CD14-positive monocyte (primary cell): ENCODE results near the gene PSENEN. TPM values are rescaled to one million over a fixed set of nuclear protein-coding genes. Genes with fewer than 3 reads are reported as not detected.
A peak's percentile ranks its signal among the peaks of the same experiment; 100 is the strongest.

Experiments
- DNase-seq, 3 donors: peaks; one replicate each; pipeline ENCODE4 v3.0.0-alpha.2; 2011 to 2022
- H2AFZ ChIP-seq: 2 replicates; pipeline ENCODE4 v1.6.0; 2012; ENCODE audit warnings: mild to moderate bottlenecking, low read depth, low read length, inconsistent platforms; ENCODE audit not compliant: insufficient read depth, poor library complexity, severe bottlenecking
- H3K27ac ChIP-seq, 2 donors: 1 replicate in 1 of 2; 2 replicates in 1 of 2; pipeline ENCODE4 v1.5.1; 2012 to 2013; ENCODE audit warnings: low read length in 2 of 2, control low read depth in 1 of 2, inconsistent platforms in 1 of 2, low read depth in 1 of 2, mild to moderate bottlenecking in 1 of 2
- H3K27me3 ChIP-seq, 2 donors: one replicate each; pipeline versions ENCODE4 v1.6.0 to v1.6.1; 2011 to 2013; ENCODE audit warnings: low read length in 2 of 2; ENCODE audit not compliant: control insufficient read depth in 2 of 2, insufficient read depth in 2 of 2
- H3K36me3 ChIP-seq, 2 donors: replicated peaks in 1 of 2; 1 replicate in 1 of 2; 2 replicates in 1 of 2; pipeline versions ENCODE4 v1.5.1 to v1.6.1; 2012 to 2013; ENCODE audit warnings: low read length in 2 of 2, control low read depth in 1 of 2, inconsistent platforms in 1 of 2, mild to moderate bottlenecking in 1 of 2; ENCODE audit not compliant: insufficient read depth in 2 of 2, control insufficient read depth in 1 of 2
- H3K4me1 ChIP-seq, 2 donors: 1 replicate in 1 of 2; 2 replicates in 1 of 2; pipeline versions ENCODE4 v1.5.1 to v1.6.1; 2012 to 2013; ENCODE audit warnings: low read length in 2 of 2, control low read depth in 1 of 2, inconsistent platforms in 1 of 2, mild to moderate bottlenecking in 1 of 2, moderate library complexity in 1 of 2; ENCODE audit not compliant: insufficient read depth in 2 of 2, control insufficient read depth in 1 of 2
- H3K4me2 ChIP-seq: replicated peaks from 2 replicates; pipeline ENCODE3; 2012; ENCODE audit warnings: low read length, moderate library complexity, mild to moderate bottlenecking; ENCODE audit not compliant: poor library complexity, severe bottlenecking; ENCODE audit errors: extremely low read depth
- H3K4me3 ChIP-seq, 3 experiments: fragments of 200-600 bp in 1 of 3; sonication (generic) in 1 of 3; replicated peaks in 1 of 3; 1 replicate in 2 of 3; 2 replicates in 1 of 3; pipeline ENCODE4 v1.5.1; 2011 to 2013; ENCODE audit warnings: low read length in 3 of 3, mild to moderate bottlenecking in 3 of 3, control low read depth in 2 of 3, low read depth in 2 of 3, inconsistent platforms in 1 of 3, moderate library complexity in 1 of 3
- H3K79me2 ChIP-seq: 2 replicates; pipeline ENCODE4 v1.6.0; 2012; ENCODE audit warnings: mild to moderate bottlenecking, control low read depth, inconsistent platforms, low read length, moderate library complexity; ENCODE audit not compliant: insufficient read depth
- H3K9ac ChIP-seq: 2 replicates; pipeline ENCODE4 v1.6.0; 2017; ENCODE audit warnings: low read length, mild to moderate bottlenecking; ENCODE audit not compliant: insufficient read depth, poor library complexity, severe bottlenecking
- H3K9me3 ChIP-seq, 2 donors: replicated peaks in 1 of 2; 1 replicate in 1 of 2; 2 replicates in 1 of 2; pipeline versions ENCODE4 v1.5.1 to v1.6.1; 2012 to 2013; ENCODE audit warnings: low read length in 2 of 2, control low read depth in 1 of 2; ENCODE audit not compliant: control insufficient read depth in 1 of 2, insufficient read depth in 1 of 2
- H4K20me1 ChIP-seq: 2 replicates; pipeline ENCODE4 v1.6.0; 2012; ENCODE audit warnings: mild to moderate bottlenecking, low read length, control low read depth, moderate library complexity; ENCODE audit not compliant: insufficient read depth
- H3K27ac Mint-ChIP-seq, 7 donors: one replicate each; pipeline ENCODE4 v1.8.0; 2020; ENCODE audit warnings: mild to moderate bottlenecking in 7 of 7, mixed read lengths in 7 of 7, moderate library complexity in 6 of 7, inconsistent platforms in 2 of 7
- H3K27me3 Mint-ChIP-seq, 3 donors: one replicate each; pipeline ENCODE4 v1.8.0; 2021 to 2022; ENCODE audit warnings: low read depth in 3 of 3, mild to moderate bottlenecking in 3 of 3, mixed read lengths in 3 of 3, moderate library complexity in 3 of 3, inconsistent platforms in 1 of 3
- H3K36me3 Mint-ChIP-seq, 2 donors: one replicate each; pipeline ENCODE4 v1.8.0; 2020; ENCODE audit warnings: mixed read lengths in 2 of 2, inconsistent platforms in 1 of 2, mild to moderate bottlenecking in 1 of 2
- H3K4me1 Mint-ChIP-seq: one replicate; pipeline ENCODE4 v1.8.0; 2020; ENCODE audit warnings: mild to moderate bottlenecking, mixed read lengths
- H3K4me3 Mint-ChIP-seq, 2 donors: one replicate each; pipeline ENCODE4 v1.8.0; 2020; ENCODE audit warnings: mild to moderate bottlenecking in 2 of 2, mixed read lengths in 2 of 2, moderate library complexity in 1 of 2
- H3K9me3 Mint-ChIP-seq, 7 donors: one replicate each; pipeline ENCODE4 v1.8.0; 2020 to 2022; ENCODE audit warnings: mixed read lengths in 7 of 7, mild to moderate bottlenecking in 6 of 7, moderate library complexity in 6 of 7, inconsistent platforms in 2 of 7
- CTCF ChIP-seq: fragments of 200-600 bp; IDR thresholded peaks from one replicate; pipeline ENCODE4 v1.8.0; 2022; ENCODE audit warnings: antibody characterized with exemption, mild to moderate bottlenecking
- WGBS: methylation state at CpG from one replicate; pipeline ENCODE4 v1.1.5; 2013; ENCODE audit warnings: missing lambda C conversion rate; ENCODE audit not compliant: insufficient coverage; 5-methylcytosine and 5-hydroxymethylcytosine counted together
- intact Hi-C, 2 donors: fragments of 100-400 bp; cut with micrococcal nuclease; formaldehyde crosslinking; loops; one replicate each; pipeline versions ENCODE4 v1.15.0 to v1.15.1; 2023
- polyA plus RNA-seq, 3 donors: library from polyadenylated mRNA; depleted of rRNA in 1 of 3; unstranded in 2 of 3; stranded (reverse) in 1 of 3; fragments of 300-500 nt in 2 of 3; fragments of >200 nt in 1 of 3; fragmentation: Illumina TruSeq in 2 of 3; gene quantifications; 1 replicate in 2 of 3; 2 replicates in 1 of 3; pipeline ENCODE4 v1.2.3, GENCODE V29; 2012 to 2021

Gene PSENEN
- polyA plus RNA-seq, 3 donors = 29.7 to 149 (median 129) TPM

GRCh38 chr19:35792312-35792711 is 46.9 kb downstream of the PSENEN start:
- Mint-ChIP-seq H3K9me3 (peaks cover 0 to 6% (median 0%) of the 10 kb centered on the region in 7 donors), H3K27me3 (peaks cover 22 to 30% (median 24%) of the 10 kb centered on the region in 3 donors), H3K4me3 (no peak overlapping the region), H3K4me1 (peaks cover 2% of the 10 kb centered on the region), H3K36me3 (peaks cover 0 to 4% of the 10 kb centered on the region in 2 donors), H3K27ac (peak overlapping the region in 1 of 7 donors; percentile 23)
- Histone ChIP-seq H3K27ac (no peak overlapping the region), H4K20me1 (no peaks in the 10 kb centered on the region), H3K9me3 (no peaks in the 10 kb centered on the region), H3K9ac (no peak overlapping the region), H3K4me3 (no peak overlapping the region), H2AFZ (no peak overlapping the region), H3K4me2 (no peak overlapping the region), H3K4me1 (no peaks in the 10 kb centered on the region), H3K36me3 (peaks cover 0 to 5% of the 10 kb centered on the region in 2 donors), H3K27me3 (peaks cover 2 to 11% of the 10 kb centered on the region in 2 donors), H3K79me2 (no peaks in the 10 kb centered on the region)
- no peak for TF ChIP-seq CTCF
- DNase-seq = no peak
- WGBS = 90% methylated on average over 15 of the region's 15 CpGs
- intact Hi-C loops = no loop called here

DNA sequence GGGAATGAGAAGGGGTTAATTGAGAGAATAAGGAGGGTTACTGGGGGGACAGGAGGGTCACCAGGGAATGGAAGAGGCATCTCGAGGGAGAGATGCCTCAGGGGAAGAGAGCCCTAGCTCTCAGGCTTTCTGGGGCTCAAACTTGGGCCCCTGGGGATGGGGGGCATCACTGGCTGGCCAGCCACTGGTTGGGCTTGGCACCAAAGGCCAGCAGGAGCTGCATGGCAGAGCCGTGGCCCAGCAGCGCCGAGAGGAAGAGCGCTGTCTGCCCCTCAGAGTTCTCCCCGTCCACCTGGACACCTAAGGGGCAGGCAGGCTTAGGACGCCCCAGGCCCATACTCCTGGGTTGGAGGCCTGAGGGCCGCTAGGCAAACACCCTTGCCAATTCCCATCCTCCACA is 47.4 kb downstream of the PSENEN start:
- no peaks in the 10 kb centered on the region for H3K4me1 ChIP-seq
- Mint-ChIP-seq H3K36me3 (peaks cover 0 to under 1% of the 10 kb centered on the region in 2 donors), H3K27me3 (peaks cover 28 to 36% (median 28%) of the 10 kb centered on the region in 3 donors), H3K9me3 (peaks cover 0 to 6% (median 0%) of the 10 kb centered on the region in 7 donors), H3K4me3 (no peak overlapping the region), H3K27ac (peak overlapping the region in 1 of 7 donors; percentile 26), H3K4me1 (peaks cover 4% of the 10 kb centered on the region)
- H3K36me3 ChIP-seq = no peaks in the 10 kb centered on the region
- no peak overlapping the region for H3K27ac ChIP-seq
- no peak overlapping the region for H3K4me2 ChIP-seq
- 89% methylated on average over 8 of the region's 8 CpGs for WGBS
- no peaks in the 10 kb centered on the region for H3K79me2 ChIP-seq
- H3K9ac ChIP-seq = no peak overlapping the region
- H4K20me1 ChIP-seq = no peaks in the 10 kb centered on the region
- no peak overlapping the region for H2AFZ ChIP-seq
- intact Hi-C loops = no loop called here
- no peaks in the 10 kb centered on the region for H3K9me3 ChIP-seq
- H3K27me3 ChIP-seq = peaks cover 2 to 17% of the 10 kb centered on the region in 2 donors
- no peak overlapping the region for H3K4me3 ChIP-seq
- DNase-seq = no peak
- no peak for TF ChIP-seq CTCF
